ENCODE data around the gene TUBB8.
"Not testable (repeated sequence)": the region's sequence is repeated elsewhere in the genome, so short reads cannot be mapped to it uniquely, and the experiment has no call there.

The TUBB8 gene

GRCh38 chr10:13315-13635, 35.8 kb downstream of the TUBB8 start:
- DNase-seq, result not testable (repeated sequence)

GRCh38 chr10:12444-13314, 36.4 kb downstream of the TUBB8 start:
- not testable (repeated sequence) for DNase-seq

- not testable (repeated sequence) for DNase-seq
These were observed 37.8 kb downstream of the TUBB8 start for GRCh38 chr10:11260-11659.

- DNase-seq, result not testable (repeated sequence)
These were observed 38.7 kb downstream of the TUBB8 start for GRCh38 chr10:10261-10971.

Data from NCI-H524 (cell line).